ENCODE results near the gene SEMA4G.

SEMA4G gene

DNA sequence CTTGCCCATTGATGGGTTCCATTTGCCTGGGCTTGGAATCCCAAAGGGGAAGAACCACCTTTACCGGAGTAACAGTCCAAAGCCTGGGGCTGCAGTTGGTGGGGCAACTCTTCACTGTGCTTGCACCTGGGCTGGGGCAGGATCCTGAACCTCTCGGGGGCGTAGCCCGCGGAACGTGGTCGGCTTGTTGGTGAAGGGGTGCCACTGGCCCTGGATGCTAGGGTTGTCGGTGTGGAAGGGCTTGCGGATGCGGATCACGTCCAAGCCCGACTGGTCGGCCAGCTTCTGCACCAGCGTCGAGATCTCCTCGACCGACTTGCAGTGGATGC lies 17.3 kb downstream of the SEMA4G start:
- in situ Hi-C loops (cut with HindIII; ENCODE audit: low sequenced_read_pairs): no loop called here

- in situ Hi-C loops (cut with HindIII; ENCODE audit: low sequenced_read_pairs): no loop called here
These were observed 17.8 kb downstream of the SEMA4G start, which contains the start of the genes MRPL43 and TWNK for GRCh38 chr10:100986952-100987684. Gene MRPL43, minus strand, starts transcription at chr10:100987497. Its CDS starts 54 bp downstream, at chr10:100987443. Gene TWNK, plus strand, starts transcription at chr10:100987543. Its CDS starts 668 bp downstream, at chr10:100988211.

DNA sequence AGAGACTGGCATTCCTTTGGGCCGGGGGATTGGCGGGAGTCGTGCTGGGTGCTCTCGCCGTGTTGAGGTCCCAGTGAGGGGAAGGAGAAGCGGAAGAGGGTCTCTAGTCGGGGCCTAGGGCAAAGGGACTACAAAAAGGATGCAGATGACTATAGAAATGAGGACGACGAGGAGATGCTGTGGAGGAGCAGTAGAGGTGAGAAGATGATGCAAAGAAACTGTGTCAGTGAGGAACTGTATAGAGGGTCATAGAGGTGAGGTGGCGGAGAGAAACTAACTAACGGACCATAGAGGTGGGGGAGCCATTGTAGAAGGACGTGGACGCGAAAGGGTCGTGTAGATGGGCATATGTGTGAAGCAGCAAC lies 18.4 kb downstream of the SEMA4G start:
- in situ Hi-C loops (cut with HindIII; ENCODE audit: low sequenced_read_pairs): no loop called here

GRCh38 chr10:100988166-100988565 lies 18.9 kb downstream of the SEMA4G start:
- in situ Hi-C loops (cut with HindIII; ENCODE audit: low sequenced_read_pairs): no loop called here

- in situ Hi-C loops (cut with HindIII; ENCODE audit: low sequenced_read_pairs): no loop called here
These were observed 19.8 kb downstream of the SEMA4G start for GRCh38 chr10:100989088-100989487.

- in situ Hi-C loops (cut with HindIII; ENCODE audit: low sequenced_read_pairs): no loop called here
These were observed 24.8 kb downstream of the SEMA4G start for GRCh38 chr10:100993986-100994708.

GRCh38 chr10:100995181-100995580 lies 25.9 kb downstream of the SEMA4G start:
- in situ Hi-C loops (cut with HindIII; ENCODE audit: low sequenced_read_pairs): no loop called here

DNA sequence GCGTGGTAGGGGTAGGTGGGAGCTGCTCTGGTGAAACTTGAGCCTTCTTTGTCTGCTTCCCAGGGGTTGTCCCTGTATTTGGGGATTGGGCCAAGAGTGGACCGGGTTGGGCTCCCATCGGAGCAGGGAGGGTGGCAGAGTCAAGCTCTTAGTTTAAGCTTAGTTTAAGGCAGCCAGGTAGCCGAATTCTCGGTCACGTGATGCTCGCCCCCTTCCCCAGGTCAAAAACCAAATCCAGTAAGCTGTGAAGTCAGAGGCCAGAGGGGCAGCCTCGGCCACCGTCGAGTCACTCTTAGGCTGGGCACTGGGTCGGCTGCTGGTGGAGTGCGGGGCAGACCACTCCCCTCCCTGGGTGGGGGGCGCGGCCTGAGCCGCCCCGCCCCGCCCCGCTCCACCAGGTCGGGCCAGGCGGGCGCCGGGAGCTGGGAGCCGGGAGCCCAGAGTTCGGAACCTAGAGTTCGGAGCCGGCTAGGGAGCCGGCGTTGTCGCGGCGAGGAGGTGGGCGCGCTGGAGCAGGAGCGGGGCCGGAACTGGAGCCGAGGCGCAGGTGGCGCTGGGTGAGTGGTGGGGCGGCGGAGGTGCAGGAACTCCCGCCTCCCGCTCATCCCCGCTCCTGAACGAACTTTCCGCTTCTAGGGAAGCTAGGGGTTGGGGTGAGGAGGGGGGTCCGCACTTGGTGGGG lies 27.5 kb downstream of the SEMA4G start:
- in situ Hi-C loops (cut with HindIII; ENCODE audit: low sequenced_read_pairs): no loop called here

- in situ Hi-C loops (cut with HindIII; ENCODE audit: low sequenced_read_pairs): no loop called here
These were observed 28.3 kb downstream of the SEMA4G start for GRCh38 chr10:100997360-100998182.

GRCh38 chr10:100998183-100998990 lies 29.1 kb downstream of the SEMA4G start:
- in situ Hi-C loops (cut with HindIII; ENCODE audit: low sequenced_read_pairs): no loop called here

DNA sequence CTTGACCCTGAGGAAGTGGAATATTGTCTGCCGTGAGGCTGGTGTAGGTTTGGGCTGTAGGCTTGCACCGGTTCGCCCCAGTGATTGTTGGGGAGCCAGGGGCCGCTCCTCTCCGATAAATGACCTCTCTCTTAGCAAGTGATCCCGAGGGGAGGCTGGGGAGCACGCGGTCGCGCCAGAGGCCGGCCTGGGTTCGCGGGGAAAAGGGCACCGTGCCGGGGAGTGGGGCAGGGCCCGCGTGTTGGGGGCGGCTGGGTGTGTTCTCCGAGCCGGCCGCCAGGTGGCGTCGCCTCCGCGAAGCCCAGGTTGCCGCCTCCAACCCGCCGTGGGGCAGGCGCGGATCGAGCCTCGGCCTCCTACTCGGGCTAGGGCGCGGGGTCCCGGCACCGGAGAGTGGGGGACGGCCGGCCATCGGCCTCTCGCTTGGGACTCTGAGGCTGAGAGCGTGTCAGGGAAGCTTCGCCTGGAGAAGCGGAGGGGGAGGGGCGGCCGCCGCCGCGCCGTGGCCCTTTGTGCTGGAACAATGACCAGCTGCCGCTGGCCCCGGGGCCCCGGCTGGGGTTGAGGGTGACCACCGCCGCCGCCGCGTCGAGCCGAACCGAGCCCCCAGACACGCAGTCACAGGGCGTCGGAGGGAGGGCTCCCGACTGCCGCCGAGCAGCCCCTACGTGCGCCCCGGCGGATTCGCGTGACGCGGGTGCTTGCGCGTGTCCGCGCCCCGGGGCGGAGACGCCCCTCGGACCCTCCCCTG lies 29.9 kb downstream of the SEMA4G start:
- in situ Hi-C loops (cut with HindIII; ENCODE audit: low sequenced_read_pairs): no loop called here

- in situ Hi-C loops (cut with HindIII; ENCODE audit: low sequenced_read_pairs): no loop called here
These were observed 30.4 kb downstream of the SEMA4G start, which contains the start of gene LZTS2 for GRCh38 chr10:100999742-101000126. Gene LZTS2, plus strand, starts transcription at chr10:100999808. Its CDS starts 2,731 bp downstream, at chr10:101002539.

DNA sequence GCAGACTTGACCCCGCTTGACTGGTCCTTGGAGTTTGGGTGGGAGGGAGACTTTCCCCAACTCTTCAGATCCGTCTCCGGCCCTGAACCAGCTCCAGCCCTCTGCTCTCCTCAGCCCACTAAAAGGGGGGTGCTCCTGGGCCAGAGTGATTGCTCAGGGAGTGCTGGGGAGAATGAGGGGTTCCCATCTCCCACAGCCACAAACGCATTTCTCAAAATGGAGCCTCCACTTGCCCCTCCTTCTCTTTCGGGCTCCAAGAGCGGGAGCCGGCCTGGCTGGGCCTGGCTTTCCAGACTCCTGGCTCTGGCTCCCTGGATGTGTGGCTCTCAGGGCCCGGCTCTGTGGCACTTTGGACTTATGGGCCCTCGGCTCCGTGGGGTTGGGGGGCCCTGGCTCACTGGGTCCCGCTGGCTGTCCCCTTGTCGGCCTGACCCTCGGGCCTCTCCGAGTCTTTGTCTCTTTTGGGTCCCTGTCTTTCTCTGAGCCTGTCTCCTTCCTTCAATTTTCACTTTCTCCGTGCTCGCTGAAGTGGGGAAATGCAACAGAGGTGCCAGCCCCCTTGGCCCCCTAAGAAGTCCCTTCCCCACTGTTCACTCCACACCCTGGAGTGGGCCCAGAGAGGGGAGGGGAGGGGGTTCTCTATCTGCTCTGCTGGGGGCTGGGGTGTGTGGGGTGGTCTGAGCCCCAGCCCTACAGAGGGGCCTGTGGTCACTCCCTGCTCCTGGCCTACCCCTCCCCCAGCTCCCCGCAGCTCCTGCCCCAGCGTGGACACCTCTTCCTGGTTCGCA lies 31.0 kb downstream of the SEMA4G start:
- in situ Hi-C loops (cut with HindIII; ENCODE audit: low sequenced_read_pairs): no loop called here

DNA sequence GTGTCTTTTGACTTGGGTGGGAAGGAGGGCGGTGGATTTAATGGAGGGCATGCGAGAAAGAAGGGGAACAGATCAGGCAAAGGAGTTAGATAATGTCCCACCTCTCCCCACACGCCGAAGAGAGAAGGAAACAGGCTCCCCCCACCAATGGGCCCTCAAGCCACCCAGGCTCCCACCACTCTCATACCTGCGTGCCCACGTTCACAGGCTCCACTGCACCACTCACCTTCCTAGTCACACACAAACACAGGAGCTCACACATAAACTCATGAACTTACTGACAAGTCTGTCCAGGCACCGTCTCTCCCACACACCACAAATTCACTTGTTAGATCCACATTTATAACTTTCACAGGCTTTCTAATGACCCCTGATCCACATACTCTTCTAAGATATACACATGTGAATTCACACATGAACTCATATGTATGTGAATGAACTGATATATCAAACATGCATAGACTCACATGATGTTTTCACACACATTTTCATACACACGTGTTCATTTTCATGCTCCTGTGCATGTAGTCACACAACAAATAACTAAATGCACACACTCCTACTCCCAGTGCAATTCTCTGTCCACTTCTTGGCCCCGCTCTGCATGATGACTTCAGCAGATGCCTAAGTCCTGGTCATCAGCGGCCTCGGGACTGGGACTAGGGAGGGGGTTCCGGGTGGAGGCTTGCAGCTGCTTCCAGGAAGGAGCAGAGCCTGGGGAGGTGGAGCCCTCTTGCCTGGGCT lies 31.8 kb downstream of the SEMA4G start:
- in situ Hi-C loops (cut with HindIII; ENCODE audit: low sequenced_read_pairs): no loop called here

- in situ Hi-C loops (cut with HindIII; ENCODE audit: low sequenced_read_pairs): no loop called here
These were observed 32.3 kb downstream of the SEMA4G start for GRCh38 chr10:101001659-101002035.

- in situ Hi-C loops (cut with HindIII; ENCODE audit: low sequenced_read_pairs): no loop called here
These were observed 33.2 kb downstream of the SEMA4G start for GRCh38 chr10:101002456-101002855.

DNA sequence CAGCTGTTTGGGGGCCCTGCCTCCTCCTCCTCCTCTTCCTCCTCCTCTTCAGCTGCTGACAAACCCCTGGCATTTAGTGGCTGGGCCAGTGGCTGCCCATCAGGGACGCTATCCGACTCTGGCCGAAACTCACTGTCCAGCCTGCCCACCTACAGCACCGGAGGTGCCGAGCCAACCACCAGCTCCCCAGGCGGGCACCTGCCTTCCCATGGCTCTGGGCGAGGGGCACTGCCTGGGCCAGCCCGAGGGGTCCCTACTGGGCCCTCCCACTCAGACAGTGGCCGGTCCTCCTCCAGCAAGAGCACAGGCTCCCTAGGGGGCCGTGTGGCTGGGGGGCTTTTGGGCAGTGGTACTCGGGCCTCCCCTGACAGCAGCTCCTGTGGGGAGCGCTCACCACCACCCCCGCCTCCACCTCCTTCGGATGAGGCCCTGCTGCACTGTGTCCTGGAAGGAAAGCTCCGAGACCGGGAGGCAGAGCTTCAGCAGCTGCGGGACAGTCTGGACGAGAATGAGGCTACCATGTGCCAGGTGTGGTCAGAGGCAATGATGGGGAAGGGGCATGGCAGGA lies 34.4 kb downstream of the SEMA4G start:
- in situ Hi-C loops (cut with HindIII; ENCODE audit: low sequenced_read_pairs): no loop called here

DNA sequence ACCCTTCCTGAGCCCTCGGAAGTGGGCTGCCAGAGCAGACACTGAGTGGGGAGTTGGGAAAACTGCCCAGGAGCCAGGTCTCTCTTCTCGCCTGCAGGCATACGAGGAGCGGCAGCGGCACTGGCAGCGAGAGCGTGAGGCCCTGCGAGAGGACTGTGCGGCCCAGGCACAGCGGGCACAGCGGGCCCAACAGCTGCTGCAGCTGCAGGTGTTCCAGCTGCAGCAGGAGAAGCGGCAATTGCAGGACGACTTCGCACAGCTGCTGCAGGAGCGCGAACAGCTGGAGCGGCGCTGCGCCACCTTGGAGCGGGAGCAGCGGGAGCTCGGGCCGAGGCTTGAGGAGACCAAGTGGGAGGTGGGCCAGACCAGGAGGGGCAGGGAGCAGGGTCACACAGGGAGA lies 36.1 kb downstream of the SEMA4G start:
- in situ Hi-C loops (cut with HindIII; ENCODE audit: low sequenced_read_pairs): no loop called here
